Activated T-cell treated with anti-CD3 and anti-CD28 coated beads, Interleukin-2, amount 50 U/mL, for 24 hours (primary cell): ENCODE measurements around the gene ANXA8L1.
"Not testable (repeated sequence)": the region's sequence is repeated elsewhere in the genome, so short reads cannot be mapped to it uniquely, and the experiment has no call there.

Source experiments
- DNase-seq: peaks from one replicate; pipeline ENCODE4 v3.0.0-alpha.2; 2020
- H3K27ac Mint-ChIP-seq: 2 replicates; pipeline ENCODE4 v1.8.0; 2020; ENCODE audit warnings: mild to moderate bottlenecking, mixed read lengths
- H3K27me3 Mint-ChIP-seq: 2 replicates; pipeline ENCODE4 v1.8.0; 2020; ENCODE audit warnings: mixed read lengths
- H3K36me3 Mint-ChIP-seq: 2 replicates; pipeline ENCODE4 v1.8.0; 2020; ENCODE audit warnings: low read depth, mixed read lengths
- H3K4me1 Mint-ChIP-seq: 2 replicates; pipeline ENCODE4 v1.8.0; 2020; ENCODE audit warnings: low read depth, mixed read lengths
- H3K4me3 Mint-ChIP-seq: 2 replicates; pipeline ENCODE4 v1.8.0; 2020; ENCODE audit warnings: mild to moderate bottlenecking, moderate library complexity, mixed read lengths
- H3K9me3 Mint-ChIP-seq: 2 replicates; pipeline ENCODE4 v1.8.0; 2020; ENCODE audit warnings: mixed read lengths

ANXA8L1 gene

GRCh38 chr10:46375406-46375805 lies at the start of gene ANXA8L1:
ANXA8L1 (plus strand) TSS chr10:46375776; CDS start chr10:46375852, 76 bp downstream.
- not testable (repeated sequence) for H3K9me3 Mint-ChIP-seq, DNase-seq, H3K4me3 Mint-ChIP-seq, H3K27me3 Mint-ChIP-seq, H3K36me3 Mint-ChIP-seq, H3K27ac Mint-ChIP-seq, H3K4me1 Mint-ChIP-seq

- no peaks in the 10 kb centered on the region for H3K36me3 Mint-ChIP-seq
- no peaks in the 10 kb centered on the region for H3K4me1 Mint-ChIP-seq
- H3K27ac Mint-ChIP-seq = no peak overlapping the region
- H3K9me3 Mint-ChIP-seq = no peaks in the 10 kb centered on the region
- H3K4me3 Mint-ChIP-seq = no peak overlapping the region
- no peak for DNase-seq
- no peaks in the 10 kb centered on the region for H3K27me3 Mint-ChIP-seq
These were observed 49.5 kb upstream of the ANXA8L1 start for GRCh38 chr10:46326066-46326465.

GRCh38 chr10:46326971-46327370 lies 48.6 kb upstream of the ANXA8L1 start:
- Mint-ChIP-seq H3K27ac (no peak overlapping the region), H3K27me3 (no peaks in the 10 kb centered on the region), H3K9me3 (no peaks in the 10 kb centered on the region), H3K4me3 (no peak overlapping the region), H3K36me3 (no peaks in the 10 kb centered on the region), H3K4me1 (no peaks in the 10 kb centered on the region)
- DNase-seq = no peak

- H3K27me3 Mint-ChIP-seq = no peaks in the 10 kb centered on the region
- H3K9me3 Mint-ChIP-seq = no peaks in the 10 kb centered on the region
These were observed 47.9 kb upstream of the ANXA8L1 start for GRCh38 chr10:46327685-46328084.

GRCh38 chr10:46328853-46329689 lies 46.5 kb upstream of the ANXA8L1 start:
- DNase-seq = no peak
- H3K4me1 Mint-ChIP-seq = no peaks in the 10 kb centered on the region
- H3K27me3 Mint-ChIP-seq = no peaks in the 10 kb centered on the region
- H3K9me3 Mint-ChIP-seq = no peaks in the 10 kb centered on the region
- no peaks in the 10 kb centered on the region for H3K36me3 Mint-ChIP-seq
- H3K4me3 Mint-ChIP-seq = no peak overlapping the region
- H3K27ac Mint-ChIP-seq = no peak overlapping the region

More at GRCh38 chr10:46327685-46328084, 47.9 kb upstream of the ANXA8L1 start:
- DNase-seq = no peak
- Mint-ChIP-seq H3K27ac (no peak overlapping the region), H3K36me3 (no peaks in the 10 kb centered on the region), H3K4me3 (no peak overlapping the region), H3K4me1 (no peaks in the 10 kb centered on the region)

GRCh38 chr10:46329690-46330016 lies 45.9 kb upstream of the ANXA8L1 start:
- Mint-ChIP-seq H3K9me3 (no peaks in the 10 kb centered on the region), H3K36me3 (no peaks in the 10 kb centered on the region), H3K27me3 (no peaks in the 10 kb centered on the region), H3K4me1 (no peaks in the 10 kb centered on the region), H3K4me3 (no peak overlapping the region), H3K27ac (no peak overlapping the region)
- DNase-seq = no peak

GRCh38 chr10:46330894-46331293 lies 44.7 kb upstream of the ANXA8L1 start:
- H3K4me1 Mint-ChIP-seq = no peaks in the 10 kb centered on the region
- H3K9me3 Mint-ChIP-seq = no peaks in the 10 kb centered on the region
- no peaks in the 10 kb centered on the region for H3K27me3 Mint-ChIP-seq
- DNase-seq = no peak
- H3K36me3 Mint-ChIP-seq = no peaks in the 10 kb centered on the region
- H3K27ac Mint-ChIP-seq = no peak overlapping the region
- H3K4me3 Mint-ChIP-seq = no peak overlapping the region

- DNase-seq, H3K4me1 Mint-ChIP-seq, H3K27me3 Mint-ChIP-seq, H3K9me3 Mint-ChIP-seq, H3K27ac Mint-ChIP-seq, H3K36me3 Mint-ChIP-seq, H3K4me3 Mint-ChIP-seq: not testable (repeated sequence)
These were observed 10.1 kb upstream of the ANXA8L1 start for GRCh38 chr10:46365484-46365883.

GRCh38 chr10:46367209-46367608 lies 8.4 kb upstream of the ANXA8L1 start:
- H3K4me3 Mint-ChIP-seq, H3K4me1 Mint-ChIP-seq, H3K36me3 Mint-ChIP-seq, H3K9me3 Mint-ChIP-seq, H3K27me3 Mint-ChIP-seq, DNase-seq, H3K27ac Mint-ChIP-seq: not testable (repeated sequence)

GRCh38 chr10:46367666-46368240 lies 7.8 kb upstream of the ANXA8L1 start:
- not testable (repeated sequence) for H3K27ac Mint-ChIP-seq, H3K27me3 Mint-ChIP-seq, H3K9me3 Mint-ChIP-seq, H3K4me1 Mint-ChIP-seq, H3K4me3 Mint-ChIP-seq, DNase-seq, H3K36me3 Mint-ChIP-seq

GRCh38 chr10:46368956-46369355 lies 6.6 kb upstream of the ANXA8L1 start:
- H3K4me3 Mint-ChIP-seq, H3K36me3 Mint-ChIP-seq, DNase-seq, H3K4me1 Mint-ChIP-seq, H3K27me3 Mint-ChIP-seq, H3K9me3 Mint-ChIP-seq, H3K27ac Mint-ChIP-seq: not testable (repeated sequence)

GRCh38 chr10:46374410-46374809 lies 1.2 kb upstream of the ANXA8L1 start:
- not testable (repeated sequence) for H3K36me3 Mint-ChIP-seq, H3K4me1 Mint-ChIP-seq, DNase-seq, H3K27ac Mint-ChIP-seq, H3K4me3 Mint-ChIP-seq, H3K27me3 Mint-ChIP-seq, H3K9me3 Mint-ChIP-seq

- H3K9me3 Mint-ChIP-seq, H3K27ac Mint-ChIP-seq, H3K36me3 Mint-ChIP-seq, H3K4me3 Mint-ChIP-seq, DNase-seq, H3K4me1 Mint-ChIP-seq, H3K27me3 Mint-ChIP-seq: not testable (repeated sequence)
These were observed 1.4 kb downstream of the ANXA8L1 start for GRCh38 chr10:46377022-46377421.

GRCh38 chr10:46377651-46378050 lies 2.1 kb downstream of the ANXA8L1 start:
- H3K27me3 Mint-ChIP-seq, H3K4me1 Mint-ChIP-seq, H3K36me3 Mint-ChIP-seq, H3K27ac Mint-ChIP-seq, H3K4me3 Mint-ChIP-seq, DNase-seq, H3K9me3 Mint-ChIP-seq: not testable (repeated sequence)

- not testable (repeated sequence) for H3K4me3 Mint-ChIP-seq, DNase-seq, H3K9me3 Mint-ChIP-seq, H3K27ac Mint-ChIP-seq, H3K4me1 Mint-ChIP-seq, H3K27me3 Mint-ChIP-seq, H3K36me3 Mint-ChIP-seq
These were observed 2.5 kb downstream of the ANXA8L1 start for GRCh38 chr10:46378108-46378507.
